ENCODE results near the gene ADGRD1.
A peak's percentile ranks its signal among the peaks of the same experiment; 100 is the strongest.

ADGRD1 gene

DNA sequence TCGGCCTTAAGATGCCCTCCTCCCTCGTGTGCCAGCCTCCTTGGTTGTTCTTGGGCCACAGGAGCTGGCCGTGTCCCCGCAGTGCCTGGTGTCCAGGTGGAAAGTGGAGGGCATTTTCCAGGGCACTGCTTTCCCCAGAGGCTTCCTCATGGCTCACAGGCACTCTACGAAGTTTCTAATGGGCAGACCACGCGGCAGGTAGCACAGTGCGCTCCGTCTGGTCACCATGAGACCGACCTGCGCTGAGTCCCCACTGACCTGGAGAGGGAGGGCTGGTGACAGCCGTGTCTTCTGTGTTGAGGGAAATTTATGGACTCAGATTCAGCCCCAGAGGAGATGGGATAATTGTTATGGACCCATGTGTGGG is 186.3 kb downstream of the ADGRD1 start:
- DNase-seq = no peak

DNA sequence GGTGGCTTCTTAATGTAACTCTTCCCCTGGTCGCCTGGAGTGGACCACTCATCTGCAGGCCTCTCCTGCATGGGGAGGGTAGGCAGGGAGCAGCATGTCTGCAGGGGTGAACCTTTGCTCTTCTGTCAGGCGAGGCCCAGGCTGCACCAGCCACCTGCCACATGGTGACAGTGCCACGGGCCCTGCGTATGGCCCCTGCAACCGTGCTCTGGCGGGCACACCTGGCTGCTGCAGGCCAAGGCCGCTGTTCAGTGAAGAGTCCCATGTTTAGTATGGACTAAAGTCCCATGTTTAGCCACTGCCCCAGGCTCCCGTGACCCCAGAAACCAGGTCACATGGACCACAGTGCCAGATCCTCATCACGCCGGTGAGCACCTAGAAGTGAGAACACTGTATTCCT is 187.0 kb downstream of the ADGRD1 start:
- no peak for DNase-seq

DNA sequence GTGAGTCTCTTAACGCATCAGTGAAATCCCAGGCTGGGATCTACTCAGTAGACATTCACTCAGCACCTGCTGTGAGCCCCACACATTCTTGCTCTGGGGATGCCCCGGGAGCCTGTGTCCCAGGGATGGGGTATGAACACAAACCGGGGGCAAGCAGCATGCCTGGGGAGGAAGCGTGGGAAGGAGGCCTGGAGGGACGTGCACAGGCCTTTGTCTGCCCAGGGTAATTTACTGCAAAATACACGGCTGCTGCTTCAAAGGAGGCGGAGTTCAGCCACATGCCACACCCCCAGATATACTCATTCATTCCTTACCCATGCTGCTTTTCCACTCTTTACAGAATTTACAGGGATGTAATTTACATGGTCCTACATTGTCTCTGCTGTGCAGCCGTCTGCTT is 187.8 kb downstream of the ADGRD1 start:
- DNase-seq = no peak

DNA sequence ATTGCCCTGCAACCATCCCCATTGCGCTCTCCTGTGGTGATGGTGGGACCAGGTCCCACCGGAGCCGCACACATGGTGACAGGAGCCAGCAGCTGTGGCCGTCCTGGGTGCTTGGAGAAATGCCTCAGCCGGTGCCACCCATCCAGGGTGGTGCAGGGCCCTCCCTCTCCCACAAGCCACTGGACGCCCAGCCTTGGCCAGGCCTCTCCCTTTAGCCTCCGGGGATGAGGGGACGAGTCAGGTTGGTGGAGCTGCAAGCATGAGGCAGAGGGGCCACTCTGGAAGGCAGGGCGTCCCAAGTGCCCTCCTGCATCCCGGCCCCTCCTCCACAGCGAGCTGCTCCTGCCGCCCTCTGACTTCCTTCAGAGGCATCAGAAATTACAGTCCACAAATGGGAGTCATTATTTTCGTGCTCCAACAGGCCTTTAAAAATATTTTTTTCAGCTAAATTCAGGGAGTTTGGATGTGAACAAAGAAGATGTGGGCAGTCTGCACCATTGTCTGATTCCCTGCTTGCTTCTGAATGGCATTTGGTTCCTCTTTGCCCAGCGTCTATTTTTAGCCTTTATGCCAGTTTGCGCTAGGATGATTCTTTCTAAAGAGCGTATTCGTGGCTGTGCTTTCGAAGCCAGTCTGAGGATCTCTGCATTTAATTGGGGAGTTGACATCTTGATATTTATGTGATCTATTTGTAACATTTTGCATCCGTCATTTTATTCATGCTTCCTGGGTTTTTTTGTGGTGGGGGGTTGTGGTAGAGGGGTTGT is 189.4 kb downstream of the ADGRD1 start:
- peak in 1 of 2 experiments; percentile 37 for DNase-seq

DNA sequence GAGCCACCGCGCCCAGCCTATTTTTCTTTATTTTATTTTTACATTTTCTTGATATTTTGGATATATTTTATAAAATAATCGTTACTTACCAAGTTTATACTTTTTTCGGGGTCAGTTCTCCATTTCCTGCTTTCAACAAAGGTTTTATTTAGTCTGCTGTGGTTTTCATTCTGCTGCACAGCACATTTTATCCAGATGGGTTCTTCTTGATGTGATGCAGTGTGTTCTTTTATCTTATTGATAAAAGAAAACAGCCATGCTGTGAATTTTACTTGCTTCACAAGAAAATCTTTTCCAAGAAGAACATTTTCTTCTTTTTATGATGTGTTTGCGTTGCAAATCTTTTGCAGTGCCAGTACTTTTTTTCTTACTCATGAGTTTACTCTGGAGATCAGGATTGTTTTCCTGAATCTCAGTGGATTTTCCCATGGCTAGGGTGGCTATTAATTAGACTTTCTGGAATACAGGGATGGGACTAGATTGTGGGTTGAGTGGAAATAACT is 192.5 kb downstream of the ADGRD1 start:
- no peak for DNase-seq

DNA sequence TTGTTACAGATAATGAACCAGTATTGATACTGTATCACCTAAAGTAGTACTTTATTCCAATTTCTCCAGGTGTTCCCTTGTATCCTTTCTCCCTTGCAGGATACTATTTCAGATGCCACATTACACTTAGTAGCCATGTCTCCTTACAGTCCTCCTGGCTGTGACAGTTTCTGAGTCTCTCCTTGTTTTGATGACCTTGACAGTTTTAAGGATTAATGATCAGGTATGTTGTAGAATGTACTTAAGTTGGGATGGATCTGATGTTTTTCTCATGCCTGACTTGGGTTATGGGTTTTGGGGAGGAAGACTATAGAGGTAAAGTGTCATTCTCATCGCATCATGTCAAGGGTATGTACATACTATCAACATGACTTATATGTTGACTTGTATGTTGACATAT is 193.6 kb downstream of the ADGRD1 start:
- DNase-seq = no peak

DNA sequence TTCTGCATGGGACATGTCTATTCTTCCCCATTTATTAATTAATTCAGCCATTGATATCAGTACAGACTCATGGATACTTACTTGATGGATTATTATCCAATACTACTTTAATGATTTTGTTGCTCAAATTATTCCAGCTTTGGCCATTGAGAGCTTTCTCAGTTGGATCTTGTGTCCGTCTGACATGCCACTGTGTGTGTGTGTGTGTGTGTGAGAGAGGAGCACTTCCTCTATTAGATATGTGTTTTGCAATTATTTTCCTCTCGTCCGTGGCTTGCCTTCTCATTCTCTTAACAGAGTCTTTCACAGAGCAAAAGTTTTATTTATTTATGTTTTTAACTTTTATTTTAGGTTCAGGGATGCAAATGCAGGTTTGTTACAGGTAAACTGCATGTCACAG is 194.2 kb downstream of the ADGRD1 start:
- no peak for DNase-seq

DNA sequence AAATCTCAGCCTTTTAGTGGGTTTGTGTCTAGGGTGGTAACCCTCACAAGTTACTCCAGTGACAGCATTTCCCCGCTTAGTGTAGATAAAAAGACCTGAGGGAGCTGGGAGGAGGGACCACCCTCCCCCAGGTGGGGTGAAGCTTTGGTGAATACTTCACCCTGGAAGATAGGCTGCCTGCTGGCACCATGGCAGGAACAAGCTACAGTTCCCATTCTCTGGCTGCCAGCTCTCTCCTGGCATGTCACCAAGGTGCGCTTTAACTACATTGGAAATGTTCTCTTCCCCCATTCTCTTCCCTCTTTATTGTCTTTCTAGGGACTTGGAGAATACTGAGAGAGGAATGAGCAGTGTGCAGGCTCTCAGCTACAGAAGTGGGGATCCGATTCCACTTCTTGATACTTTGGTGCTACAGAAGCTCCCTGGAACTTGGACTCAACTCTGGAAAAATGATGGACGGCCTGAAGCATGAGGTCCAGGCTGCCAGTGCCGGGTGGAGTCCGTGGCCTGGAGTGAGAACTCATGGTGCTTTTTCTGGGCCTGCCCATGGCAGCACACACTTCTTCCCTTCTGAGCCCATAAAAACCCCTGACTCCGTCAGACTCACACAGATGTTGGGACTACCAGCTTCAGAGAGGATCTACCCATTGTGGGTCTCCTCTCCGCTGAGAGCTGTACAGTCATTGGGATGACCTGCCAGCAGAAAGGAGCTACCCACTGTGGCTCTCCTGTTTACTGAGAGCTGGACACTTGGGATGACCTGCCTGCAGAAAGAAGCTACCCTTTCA is 198.0 kb downstream of the ADGRD1 start:
- DNase-seq = no peak

DNA sequence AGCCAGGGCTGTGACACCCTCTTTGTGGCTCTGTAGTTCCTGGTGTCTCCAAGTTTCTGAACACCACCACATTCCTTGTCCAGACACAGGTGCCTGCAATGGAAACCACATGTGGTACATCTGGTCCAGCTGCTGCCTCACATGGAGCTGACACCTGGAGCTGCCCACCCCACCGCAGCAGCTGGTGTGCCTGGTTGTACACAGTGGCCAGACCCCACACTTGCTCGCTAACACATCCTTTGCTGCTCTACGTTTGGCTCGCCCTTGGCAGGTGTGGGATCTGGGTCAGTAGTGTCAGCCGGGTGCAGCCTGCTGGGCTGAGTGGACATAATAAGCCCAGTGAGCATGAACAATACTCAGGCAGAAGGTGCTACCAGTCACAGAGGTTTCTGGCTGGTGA is 198.9 kb downstream of the ADGRD1 start:
- no peak for DNase-seq

DNA sequence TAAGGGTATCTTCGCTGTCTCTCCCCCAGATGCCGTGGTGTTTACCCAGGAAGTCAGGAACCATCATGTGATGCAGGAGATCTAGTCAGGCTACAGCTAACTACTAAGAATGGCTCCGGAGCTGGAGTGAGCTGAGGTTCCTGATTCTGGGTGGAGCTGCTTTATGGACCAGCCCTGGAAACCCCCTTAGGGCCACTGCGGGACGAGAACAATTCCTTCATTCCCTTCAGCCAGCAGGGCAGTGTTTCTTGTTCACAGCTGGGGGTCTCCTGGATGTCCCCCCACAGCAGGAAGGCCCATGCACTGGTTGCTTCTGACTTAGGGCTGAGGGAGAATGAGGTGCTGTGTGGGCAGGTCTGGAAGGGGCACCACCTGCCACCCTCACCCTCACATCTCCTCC is 199.3 kb downstream of the ADGRD1 start:
- no peak for DNase-seq

DNA sequence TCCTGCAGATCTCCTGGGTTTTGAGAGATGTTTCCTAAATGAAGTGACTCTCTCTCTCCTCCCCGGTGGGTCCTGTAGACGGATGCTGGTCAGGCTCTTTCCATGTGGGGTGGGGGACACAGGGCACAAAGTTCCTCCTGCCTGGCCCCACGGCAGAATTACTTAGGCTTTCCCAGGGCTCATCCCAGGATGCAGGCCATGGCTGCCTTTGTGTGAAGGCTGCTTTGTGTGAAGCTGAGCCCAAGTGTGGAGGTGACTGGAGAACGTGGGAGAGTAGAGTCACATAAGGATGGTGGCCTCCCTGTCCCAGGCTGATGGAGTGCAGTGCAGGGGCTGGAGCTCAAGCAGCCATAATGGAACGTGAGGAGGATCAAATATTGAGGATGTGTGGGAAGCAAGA is 200.2 kb downstream of the ADGRD1 start:
- no peak for DNase-seq

DNA sequence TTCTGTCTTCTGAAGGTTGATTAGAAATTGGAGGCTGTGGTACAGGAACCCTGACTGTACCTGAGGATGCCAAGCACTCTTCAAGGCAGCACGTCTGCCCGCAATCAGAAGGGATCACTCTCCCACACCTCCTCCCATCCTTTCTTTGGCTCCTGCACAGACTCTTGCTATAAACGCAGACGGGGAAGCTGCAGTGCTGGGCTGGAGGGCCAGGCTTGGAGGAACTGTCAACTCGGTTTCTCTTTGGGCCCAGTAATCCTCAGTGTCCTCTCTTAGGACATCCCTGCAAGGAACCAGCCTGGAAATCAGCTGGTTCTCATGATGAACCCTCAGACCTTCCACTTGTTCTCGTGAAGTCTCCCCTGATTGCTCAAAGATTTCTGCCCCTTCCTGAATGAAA is 201.4 kb downstream of the ADGRD1 start:
- no peak for DNase-seq

DNA sequence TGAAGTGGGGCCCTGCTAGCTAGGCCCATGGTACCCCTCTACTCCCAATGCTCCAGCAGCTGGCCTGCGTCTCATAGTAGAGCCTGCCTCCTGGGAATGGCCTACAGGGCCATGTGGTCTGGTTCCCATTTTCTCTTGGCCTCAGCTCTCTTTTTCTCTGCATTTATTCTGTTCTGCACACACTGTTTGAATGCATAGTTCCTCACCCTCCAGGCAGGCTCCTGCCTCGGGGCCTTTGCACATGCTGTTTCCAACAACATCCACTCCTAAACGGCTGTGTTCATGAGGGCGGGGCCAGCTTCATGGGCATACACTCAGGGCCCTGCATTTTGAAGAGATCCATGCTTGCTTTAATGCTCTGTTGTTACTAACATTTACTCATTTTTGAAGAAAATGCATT is 204.0 kb downstream of the ADGRD1 start:
- DNase-seq = no peak

DNA sequence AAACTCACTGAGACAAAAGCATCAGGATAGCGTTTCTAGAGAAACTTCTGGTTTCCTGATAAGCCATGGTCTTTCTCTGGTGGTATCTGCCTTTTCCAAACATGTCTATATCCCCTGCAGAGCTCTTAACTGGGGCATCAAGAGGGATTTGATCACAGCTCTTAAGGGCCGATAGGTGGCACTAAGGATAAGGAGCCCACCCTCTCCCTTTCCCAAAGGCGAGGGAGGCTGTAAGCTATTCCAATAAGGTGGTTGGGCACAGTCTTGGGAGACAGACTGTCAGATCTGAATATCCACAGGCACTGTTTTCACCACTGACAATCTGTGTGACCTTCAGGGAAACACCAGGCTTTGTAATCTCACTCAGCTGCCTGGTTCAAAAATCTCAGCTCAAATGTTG is 206.0 kb downstream of the ADGRD1 start:
- peak; percentile 23 to 58 for DNase-seq

DNA sequence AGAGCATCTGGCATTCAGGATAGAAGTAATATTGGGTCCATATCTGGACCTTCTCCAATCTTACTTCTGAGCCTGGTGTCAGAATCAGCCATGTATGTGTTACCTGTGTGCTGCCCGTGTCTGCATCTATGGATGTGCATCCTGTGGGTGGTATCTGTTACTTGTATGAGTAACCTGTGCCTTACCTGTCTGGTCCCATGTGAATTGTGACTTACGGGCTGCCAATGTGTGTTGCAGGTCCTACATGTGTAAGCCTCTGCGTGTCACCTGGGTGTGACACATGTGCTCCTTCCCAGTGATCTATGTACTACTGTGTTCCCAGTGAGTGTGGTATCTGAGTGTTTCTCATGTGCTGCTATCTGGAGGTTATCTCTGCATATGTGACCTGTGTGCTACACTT is 208.4 kb downstream of the ADGRD1 start:
- DNase-seq = no peak

DNA sequence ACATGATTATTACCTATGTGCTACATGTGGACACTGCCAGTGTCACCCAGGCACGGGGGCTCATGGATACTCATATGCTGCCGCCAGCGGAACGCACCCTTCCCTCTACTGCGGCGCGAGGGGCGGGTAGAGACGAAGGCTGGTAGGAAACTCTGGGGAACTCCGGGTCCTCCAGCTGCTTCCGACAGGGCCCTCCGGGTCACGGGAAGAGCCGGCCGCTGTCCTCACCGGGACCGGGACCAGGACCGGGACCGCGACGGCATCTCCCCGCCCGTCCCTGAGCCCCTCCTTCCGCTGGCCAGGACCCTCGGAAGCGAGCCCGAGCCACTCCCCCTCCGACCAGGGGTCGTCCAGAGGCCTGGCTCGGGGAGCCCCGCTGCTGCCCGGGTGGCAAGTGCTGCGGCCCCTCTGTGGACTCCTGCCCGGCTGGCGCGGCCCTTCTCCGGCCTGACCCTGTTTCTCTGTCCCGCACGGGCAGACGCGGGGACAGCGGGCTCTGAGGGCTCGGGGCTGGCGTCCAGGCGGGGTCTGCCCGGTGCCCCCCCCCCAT is 209.6 kb downstream of the ADGRD1 start:
- no peak for DNase-seq

DNA sequence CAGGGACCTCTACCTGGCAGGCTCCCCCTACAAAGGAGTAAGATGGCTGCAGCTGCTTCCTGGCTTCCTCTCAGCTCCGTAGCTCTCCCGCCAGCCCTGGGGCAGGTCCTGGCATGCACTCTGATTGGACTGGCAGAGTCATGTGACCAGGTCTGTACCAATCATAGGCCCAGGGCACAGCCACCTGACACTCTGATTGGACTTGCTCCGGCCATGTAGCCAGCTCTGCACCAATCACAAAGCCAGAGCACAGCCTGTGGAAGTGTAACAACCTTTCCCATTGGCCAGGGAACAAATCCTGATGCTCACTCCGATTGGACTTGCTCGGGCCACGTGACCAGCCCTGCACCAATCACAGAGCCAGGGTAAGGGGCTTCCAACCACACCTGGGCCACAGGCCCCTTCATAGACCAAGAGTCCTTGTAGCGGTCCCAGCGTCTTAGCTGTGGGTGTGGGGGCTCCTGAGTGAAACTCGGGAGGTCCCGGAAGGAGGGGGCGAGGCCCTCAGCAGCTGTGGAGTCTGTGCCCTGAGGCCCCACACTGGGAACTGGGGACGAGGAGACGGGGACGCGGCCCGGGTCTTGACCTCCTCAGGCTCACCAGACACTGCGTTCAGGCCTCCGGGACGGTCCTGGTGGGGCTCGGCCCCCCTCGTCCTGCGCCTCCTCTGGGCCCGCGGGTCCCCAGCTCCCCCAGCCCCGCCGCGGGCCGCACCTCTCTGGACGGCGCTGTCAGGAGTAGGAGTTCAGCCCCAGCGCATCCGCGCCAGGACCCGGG is 210.6 kb downstream of the ADGRD1 start:
- DNase-seq = no peak

DNA sequence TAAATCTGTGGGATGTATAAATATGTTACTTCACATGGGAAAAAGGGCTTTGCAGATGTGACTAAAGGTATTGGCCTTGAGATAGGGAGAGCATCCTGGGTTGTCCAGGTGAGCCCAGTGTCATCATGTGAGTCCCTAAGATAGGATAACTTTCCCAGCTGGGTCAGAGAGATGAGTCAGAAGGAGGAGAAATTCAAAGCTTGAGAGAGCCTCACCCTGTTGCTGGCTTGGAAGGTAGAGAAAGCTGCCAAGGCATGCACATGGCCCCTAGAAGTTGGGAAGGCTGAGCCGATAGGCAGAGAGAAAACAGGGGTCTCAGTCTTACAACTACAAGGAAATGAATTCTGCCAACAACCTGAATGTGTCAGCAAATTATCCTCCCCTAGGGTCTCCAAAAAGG is 213.0 kb downstream of the ADGRD1 start:
- DNase-seq = no peak

DNA sequence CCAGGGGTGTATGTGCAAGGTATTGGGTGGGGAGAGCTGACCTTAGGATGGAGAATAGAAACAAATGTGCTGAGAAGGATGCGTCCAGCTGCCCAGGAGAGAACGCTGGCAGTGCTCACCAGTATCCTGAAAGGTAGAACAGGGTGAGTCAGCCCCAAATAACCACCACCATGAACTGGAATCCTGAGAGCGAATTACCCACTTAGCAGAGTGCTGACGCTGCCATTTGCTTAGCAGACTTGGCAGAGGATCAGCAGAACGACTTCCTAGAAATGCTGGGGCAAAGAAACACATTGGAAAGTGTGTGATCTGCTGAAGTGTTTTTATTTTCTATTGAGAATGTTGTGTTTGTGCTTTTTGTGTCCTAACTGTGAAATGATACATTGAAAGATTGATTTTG is 213.6 kb downstream of the ADGRD1 start:
- DNase-seq = no peak

DNA sequence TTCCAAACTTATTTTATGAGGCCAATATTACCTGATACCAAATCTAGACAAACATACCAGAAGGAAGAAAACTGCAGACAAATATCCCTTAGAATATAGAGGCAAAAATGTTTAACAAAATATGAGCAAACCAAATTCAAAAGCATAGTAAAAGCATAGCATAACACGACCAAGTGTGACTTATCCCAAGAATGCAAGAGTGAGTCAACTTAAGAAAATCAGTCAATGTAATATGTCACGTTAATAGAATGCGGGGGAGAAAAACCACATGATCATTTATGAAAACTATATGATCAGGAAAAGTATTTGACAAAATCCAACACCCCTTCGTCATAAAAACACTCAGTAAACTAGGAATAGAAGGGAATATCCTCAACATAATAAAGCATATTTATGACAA is 217.3 kb downstream of the ADGRD1 start:
- no peak for DNase-seq

DNA sequence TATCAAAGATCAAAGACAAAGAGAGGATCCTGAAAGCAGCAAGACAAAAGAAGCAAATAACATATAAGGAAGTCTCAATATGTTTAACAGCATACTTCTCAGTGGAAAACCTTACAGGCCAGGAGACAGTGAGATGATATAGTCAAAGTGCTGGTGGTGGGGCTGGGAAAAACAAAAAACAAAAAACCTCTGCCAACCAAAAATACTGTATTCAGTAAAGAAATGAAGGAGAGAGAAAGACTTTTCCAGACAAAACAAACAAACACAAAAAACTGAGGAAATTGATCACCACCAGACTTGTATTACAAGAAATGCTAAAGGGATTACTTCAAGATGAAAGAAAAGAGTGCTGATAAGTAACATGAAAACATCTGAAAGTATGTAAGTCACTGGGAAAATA is 221.2 kb downstream of the ADGRD1 start:
- no peak for DNase-seq

DNA sequence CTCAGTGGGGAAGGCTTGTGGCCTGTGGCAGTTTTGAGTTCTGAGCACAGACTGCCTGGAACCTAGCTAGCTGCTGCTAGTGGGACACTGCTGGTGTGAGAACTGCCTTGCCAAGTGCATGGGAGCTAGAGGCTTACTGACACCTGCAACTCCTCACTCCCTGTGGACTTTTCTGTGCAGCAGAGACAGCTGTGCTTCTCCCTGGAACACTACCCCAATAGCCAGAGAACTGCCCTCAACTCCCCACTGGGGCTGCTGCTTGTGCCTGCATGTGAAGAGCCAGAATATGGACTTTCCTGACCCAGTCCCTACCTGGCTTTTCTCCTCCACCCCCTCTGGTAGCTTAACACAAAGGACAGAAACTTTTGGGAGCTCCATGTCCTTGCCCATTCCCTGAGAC is 222.6 kb downstream of the ADGRD1 start:
- DNase-seq = no peak

DNA sequence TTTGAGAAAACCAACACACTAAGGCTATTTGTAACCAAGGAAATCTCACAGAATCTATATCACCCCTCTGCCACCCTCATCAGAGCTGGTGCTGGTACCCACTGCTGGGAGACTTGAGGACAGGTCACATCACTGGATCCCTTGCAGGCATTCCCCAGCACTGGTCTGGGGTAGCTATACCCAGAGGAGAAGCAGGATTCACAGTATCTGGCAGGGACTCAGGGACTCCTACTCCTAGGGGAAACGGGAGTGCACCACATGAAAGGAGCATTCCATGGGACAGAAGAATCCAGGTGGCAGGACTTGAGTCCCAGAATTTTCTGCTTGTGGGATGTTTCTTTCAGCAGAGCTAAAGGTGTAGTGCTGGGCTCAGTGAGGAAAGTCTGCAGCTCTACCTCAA is 223.2 kb downstream of the ADGRD1 start:
- no peak for DNase-seq
